Epithelial cell of esophagus (primary cell): ENCODE data around the gene FBXW8.

Experiments used
- DNase-seq: peaks from one replicate; pipeline ENCODE4 v3.0.0; 2010; ENCODE audit warnings: low read depth
- H3K4me3 ChIP-seq: 2 replicates; pipeline ENCODE4 v1.5.1; 2011; ENCODE audit warnings: mild to moderate bottlenecking, low read length, control low read depth
- TF ChIP-seq, protein P1 (sequence below): IDR thresholded peaks from 2 replicates; pipeline ENCODE4 v1.5.1; 2011; ENCODE audit warnings: low read depth, mild to moderate bottlenecking, low read length, control low read depth, inconsistent platforms; ENCODE audit not compliant: insufficient read depth; ENCODE audit errors: missing control alignments

FBXW8 gene

GRCh38 chr12:117030187-117030900 is 119.6 kb downstream of the FBXW8 start:
- H3K4me3 ChIP-seq: no peak overlapping the region
- TF ChIP-seq, protein P1, sequence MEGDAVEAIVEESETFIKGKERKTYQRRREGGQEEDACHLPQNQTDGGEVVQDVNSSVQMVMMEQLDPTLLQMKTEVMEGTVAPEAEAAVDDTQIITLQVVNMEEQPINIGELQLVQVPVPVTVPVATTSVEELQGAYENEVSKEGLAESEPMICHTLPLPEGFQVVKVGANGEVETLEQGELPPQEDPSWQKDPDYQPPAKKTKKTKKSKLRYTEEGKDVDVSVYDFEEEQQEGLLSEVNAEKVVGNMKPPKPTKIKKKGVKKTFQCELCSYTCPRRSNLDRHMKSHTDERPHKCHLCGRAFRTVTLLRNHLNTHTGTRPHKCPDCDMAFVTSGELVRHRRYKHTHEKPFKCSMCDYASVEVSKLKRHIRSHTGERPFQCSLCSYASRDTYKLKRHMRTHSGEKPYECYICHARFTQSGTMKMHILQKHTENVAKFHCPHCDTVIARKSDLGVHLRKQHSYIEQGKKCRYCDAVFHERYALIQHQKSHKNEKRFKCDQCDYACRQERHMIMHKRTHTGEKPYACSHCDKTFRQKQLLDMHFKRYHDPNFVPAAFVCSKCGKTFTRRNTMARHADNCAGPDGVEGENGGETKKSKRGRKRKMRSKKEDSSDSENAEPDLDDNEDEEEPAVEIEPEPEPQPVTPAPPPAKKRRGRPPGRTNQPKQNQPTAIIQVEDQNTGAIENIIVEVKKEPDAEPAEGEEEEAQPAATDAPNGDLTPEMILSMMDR: no peak
- DNase-seq: no peak

- H3K4me3 ChIP-seq: no peak overlapping the region
- TF ChIP-seq, protein P1: no peak
Measured at GRCh38 chr12:117031843-117032592, 121.3 kb downstream of the FBXW8 start.

DNA sequence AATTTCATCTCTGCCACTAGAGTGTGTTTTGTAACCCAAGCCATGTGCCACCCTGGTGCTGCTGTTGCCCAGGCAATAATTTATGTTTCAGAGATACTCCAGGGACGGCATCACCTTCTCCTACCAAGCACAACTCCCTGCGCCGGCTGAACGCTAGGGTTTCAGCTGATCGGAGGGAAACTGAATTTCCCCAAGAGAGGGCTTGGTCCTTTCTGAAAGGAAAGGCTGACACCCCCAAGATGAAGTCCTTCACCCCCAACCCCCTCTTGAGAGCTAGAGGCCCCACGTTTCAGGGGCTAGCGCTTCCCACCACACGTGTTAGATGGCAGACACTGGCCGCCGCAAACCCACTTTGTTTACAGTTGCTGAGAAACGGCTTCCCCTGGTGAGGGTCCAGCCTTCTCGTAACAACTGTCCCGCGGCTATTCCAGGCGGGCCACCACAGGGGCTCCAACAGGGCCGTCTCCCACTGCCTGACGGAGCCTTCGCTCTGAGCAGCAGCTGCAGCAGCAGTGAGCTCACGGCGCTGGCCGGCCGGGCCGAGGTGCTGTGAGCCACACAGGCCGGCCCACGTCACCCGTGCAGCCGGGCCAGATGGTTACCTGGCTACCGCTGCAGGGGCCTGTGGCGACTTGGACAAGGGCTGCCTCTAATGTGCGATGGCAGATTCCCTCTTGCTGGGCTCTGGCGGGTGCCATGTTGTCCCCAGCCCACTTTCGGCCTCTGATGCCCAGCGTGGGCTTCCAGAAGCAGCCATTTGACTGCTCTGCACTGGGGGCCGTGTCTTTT is 122.0 kb downstream of the FBXW8 start:
- DNase-seq: peak; percentile 3
- TF ChIP-seq, protein P1: no peak
- H3K4me3 ChIP-seq: no peak overlapping the region

More at GRCh38 chr12:117031843-117032592, 121.3 kb downstream of the FBXW8 start:
- no peak for DNase-seq

- peak; percentile 8 for DNase-seq
- H3K4me3 ChIP-seq: no peak overlapping the region
Measured at GRCh38 chr12:117033382-117034221, 122.9 kb downstream of the FBXW8 start.

DNA sequence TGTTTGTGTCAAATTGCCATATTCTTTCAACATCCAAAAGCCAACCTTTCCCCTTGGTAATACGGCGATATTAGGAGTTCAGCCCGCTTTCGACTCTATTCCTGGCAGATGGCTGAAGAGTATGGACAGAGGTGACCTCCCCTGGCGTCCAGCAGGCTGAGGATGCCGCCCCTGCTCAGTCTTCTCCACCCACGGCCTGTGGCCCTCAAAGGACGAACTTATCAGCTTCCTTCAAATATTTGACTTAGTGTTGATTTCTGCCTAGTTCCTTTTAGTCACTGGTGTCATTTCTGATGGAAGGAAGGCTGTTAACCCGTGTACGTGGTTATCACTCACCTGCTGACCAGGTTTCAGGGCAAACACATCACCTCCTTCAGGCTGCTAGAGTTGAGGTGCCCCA is 123.5 kb downstream of the FBXW8 start:
- TF ChIP-seq, protein P1: no peak
- no peak overlapping the region for H3K4me3 ChIP-seq
- DNase-seq: no peak

More at GRCh38 chr12:117033382-117034221, 122.9 kb downstream of the FBXW8 start:
- TF ChIP-seq, protein P1: no peak

DNA sequence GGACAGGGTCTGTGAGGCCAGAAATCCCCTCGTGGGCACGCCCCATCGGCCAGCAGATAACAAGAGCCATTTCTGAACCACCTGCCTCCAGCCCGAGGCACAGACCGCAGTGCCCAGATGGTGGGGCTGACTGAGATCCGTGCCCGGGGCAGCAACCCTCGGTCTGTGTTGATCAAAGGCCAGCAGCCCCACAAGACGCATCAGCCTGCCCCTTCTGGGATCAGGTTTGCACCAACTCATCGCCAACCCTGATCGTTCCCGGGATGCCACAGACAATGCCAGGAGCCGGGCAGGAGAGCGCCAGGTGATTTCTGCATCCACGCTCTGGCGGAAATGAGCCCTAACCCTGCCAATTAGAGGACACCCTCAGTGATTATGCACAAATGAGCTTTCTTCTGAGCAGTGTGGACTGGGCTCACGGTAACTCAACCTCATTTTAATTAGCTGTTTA is 124.0 kb downstream of the FBXW8 start:
- no peak overlapping the region for H3K4me3 ChIP-seq
- TF ChIP-seq, protein P1: no peak
- DNase-seq: no peak
